Esophagus squamous epithelium (tissue), 4 donors: ENCODE results near the gene CIBAR2.

Source experiments
- CTCF ChIP-seq, 6 experiments: fragments of 450-650 bp in 4 of 6; fragments of 200-600 bp in 2 of 6; sonication (generic) in 2 of 6; IDR thresholded peaks; one replicate each; pipeline ENCODE4 v1.5.1; 2016 to 2019; ENCODE audit warnings: antibody characterized with exemption in 6 of 6, mild to moderate bottlenecking in 4 of 6, moderate library complexity in 4 of 6
- POLR2A ChIP-seq, 4 donors: fragments of 450-650 bp; IDR thresholded peaks; one replicate each; pipeline ENCODE4 v1.6.1; 2017; ENCODE audit warnings: antibody characterized with exemption in 4 of 4, mild to moderate bottlenecking in 4 of 4, moderate library complexity in 3 of 4

- no peak for TF ChIP-seq CTCF (IDR thresholded peaks at IDR 0.05)
- no peak for TF ChIP-seq POLR2A (IDR thresholded peaks at IDR 0.05)
Measured at GRCh38 chr16:85133290-85133599, 21.0 kb upstream of the CIBAR2 start.
